C4-2B (cell line): ENCODE data around the gene CD96.

Source experiments
- H3K27ac ChIP-seq: fragments of 450-650 bp; 2 replicates; pipeline ENCODE4 v1.5.1; 2017
- ZFX ChIP-seq: fragments of 450-650 bp; IDR thresholded peaks from 2 replicates; pipeline ENCODE4 v1.6.1; 2017
- TF ChIP-seq, protein P1 (sequence below): fragments of 450-650 bp; conservative IDR thresholded peaks from 2 replicates; pipeline ENCODE4 v1.5.1; 2017; ENCODE audit warnings: mild to moderate bottlenecking

CD96 gene

DNA sequence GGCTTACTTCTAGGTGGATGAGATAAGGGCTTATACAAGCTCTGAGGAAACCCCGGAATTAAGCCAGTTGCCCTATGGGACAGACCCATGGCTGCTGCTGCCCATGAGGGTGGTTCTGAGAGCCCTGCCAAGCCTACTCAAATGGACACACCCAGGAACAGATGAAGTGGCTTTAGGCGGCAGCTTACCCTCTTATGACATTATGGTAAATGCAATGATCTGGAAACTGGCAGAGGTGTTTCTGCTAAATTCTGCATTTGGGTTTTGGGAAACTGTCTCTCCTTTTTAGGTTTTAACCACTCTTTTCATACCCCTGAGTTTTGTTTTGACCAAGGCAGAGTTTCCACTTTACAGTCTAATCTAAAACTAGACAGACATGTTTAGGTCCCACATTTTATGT, 62.1 kb downstream of the CD96 start:
- no peak overlapping the region for H3K27ac ChIP-seq
- TF ChIP-seq, protein P1, sequence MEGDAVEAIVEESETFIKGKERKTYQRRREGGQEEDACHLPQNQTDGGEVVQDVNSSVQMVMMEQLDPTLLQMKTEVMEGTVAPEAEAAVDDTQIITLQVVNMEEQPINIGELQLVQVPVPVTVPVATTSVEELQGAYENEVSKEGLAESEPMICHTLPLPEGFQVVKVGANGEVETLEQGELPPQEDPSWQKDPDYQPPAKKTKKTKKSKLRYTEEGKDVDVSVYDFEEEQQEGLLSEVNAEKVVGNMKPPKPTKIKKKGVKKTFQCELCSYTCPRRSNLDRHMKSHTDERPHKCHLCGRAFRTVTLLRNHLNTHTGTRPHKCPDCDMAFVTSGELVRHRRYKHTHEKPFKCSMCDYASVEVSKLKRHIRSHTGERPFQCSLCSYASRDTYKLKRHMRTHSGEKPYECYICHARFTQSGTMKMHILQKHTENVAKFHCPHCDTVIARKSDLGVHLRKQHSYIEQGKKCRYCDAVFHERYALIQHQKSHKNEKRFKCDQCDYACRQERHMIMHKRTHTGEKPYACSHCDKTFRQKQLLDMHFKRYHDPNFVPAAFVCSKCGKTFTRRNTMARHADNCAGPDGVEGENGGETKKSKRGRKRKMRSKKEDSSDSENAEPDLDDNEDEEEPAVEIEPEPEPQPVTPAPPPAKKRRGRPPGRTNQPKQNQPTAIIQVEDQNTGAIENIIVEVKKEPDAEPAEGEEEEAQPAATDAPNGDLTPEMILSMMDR: no peak
- TF ChIP-seq ZFX: no peak

DNA sequence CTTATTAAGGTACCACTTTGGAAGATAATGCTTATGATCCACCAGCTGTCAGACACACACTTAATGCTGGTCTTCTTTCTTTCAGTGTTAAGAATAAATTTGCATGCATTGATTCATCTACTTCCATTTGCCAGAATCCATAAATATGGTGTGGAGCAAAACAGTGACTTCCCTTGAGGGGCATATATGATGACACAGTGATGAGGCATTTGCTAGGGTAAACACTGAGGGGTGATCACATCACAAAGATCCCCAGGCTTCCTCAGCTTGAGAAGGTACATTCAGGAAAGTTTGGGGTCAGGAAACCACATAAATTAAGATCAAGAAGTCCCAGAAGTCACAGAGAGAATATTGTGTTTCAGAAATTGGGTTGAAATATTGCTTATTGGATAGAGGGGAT, 63.0 kb downstream of the CD96 start:
- TF ChIP-seq ZFX: no peak
- TF ChIP-seq, protein P1: no peak
- no peak overlapping the region for H3K27ac ChIP-seq

DNA sequence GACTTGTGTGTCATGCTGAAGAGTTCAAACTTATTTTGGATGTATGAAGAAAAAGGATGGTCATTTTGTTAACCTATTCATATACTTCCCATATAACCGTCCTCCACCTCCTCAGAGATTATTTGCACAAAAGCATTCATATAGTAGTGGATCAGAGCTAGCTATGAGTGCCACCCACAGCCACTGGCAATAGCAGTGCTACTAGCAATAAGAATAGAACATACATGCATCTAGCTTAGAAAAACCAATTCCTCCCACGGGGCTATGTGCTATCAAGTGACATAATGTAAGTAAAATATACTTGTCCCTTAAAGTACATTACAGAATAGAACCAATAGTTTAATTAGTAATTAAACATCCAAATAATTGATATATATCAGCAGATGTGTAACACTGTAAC, 63.5 kb downstream of the CD96 start:
- TF ChIP-seq, protein P1: no peak
- no peak for TF ChIP-seq ZFX
- H3K27ac ChIP-seq: no peak overlapping the region

DNA sequence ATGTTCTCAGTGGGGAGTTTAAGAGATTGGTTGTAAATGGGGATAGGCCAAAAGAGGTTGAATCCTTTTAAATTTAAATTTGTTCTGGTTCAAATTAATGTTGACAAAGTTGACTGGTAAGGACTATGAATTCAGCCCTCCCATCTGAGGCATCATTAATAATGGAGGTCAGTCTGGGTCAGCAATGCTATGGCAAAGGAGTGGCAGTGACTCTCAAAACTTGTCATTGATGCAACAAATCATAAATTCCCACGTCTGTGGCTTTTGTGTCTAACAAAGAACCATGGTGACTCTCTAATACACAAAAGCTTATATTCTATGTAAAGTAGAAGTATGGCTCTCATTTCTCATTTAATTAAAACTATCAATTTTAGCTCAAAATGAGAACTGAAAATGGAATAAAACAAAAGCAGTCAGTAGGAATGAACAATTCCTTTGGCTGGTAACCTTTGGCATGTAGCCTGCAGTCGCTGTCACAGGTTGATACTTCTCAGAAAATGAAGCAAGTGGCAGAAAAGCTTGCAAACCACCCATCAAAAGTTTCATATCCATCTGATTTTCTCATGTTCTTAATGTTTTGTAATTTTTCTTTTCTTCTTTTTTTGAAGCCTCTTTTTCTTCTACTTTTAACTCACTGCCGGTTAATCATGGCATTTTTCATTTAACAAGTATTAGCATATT, 65.4 kb downstream of the CD96 start:
- H3K27ac ChIP-seq: no peak overlapping the region

DNA sequence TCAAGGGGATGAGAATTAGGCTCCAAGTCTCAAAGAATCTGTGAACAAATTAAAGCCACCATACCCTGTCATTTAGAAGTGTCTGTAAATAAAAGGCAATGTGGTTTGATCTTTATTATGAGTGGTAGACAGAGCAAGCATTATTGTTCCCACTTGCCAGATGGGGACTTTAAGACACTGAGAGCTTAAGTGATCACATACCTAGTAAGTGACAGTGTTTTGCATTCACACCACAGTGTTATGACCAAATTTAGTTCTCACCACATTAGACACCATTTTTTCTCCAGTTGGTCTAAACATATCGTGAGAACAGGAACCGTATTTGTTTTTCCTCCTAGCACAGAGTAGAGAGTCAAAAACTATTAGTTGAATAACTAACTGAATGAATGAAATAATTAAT, 66.4 kb downstream of the CD96 start:
- TF ChIP-seq, protein P1: no peak
- no peak for TF ChIP-seq ZFX

More for the DNA sequence above, 65.4 kb downstream of the CD96 start:
- TF ChIP-seq, protein P1: no peak
- TF ChIP-seq ZFX: no peak

DNA sequence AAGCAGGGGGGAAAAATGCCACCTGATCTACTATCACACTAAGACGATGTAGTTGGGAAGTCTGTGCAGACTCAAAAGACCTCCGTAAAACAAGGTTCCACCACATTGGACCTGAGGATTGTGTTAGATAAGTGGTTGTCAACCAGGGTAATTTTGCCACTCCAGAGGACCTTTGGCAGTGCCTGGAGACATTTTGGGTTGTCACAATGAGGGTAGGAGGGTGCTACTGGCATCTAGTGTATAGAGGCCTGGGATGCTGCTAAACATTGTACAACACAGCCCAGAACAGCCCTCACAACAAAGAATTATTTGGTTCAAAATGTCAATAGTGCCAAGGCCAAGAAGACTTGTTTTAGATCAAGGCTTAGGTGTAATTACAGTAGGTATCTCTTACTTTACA, 67.7 kb downstream of the CD96 start:
- H3K27ac ChIP-seq: no peak overlapping the region
- TF ChIP-seq, protein P1: no peak
- no peak for TF ChIP-seq ZFX

More for the DNA sequence above, 66.4 kb downstream of the CD96 start:
- H3K27ac ChIP-seq: no peak overlapping the region

DNA sequence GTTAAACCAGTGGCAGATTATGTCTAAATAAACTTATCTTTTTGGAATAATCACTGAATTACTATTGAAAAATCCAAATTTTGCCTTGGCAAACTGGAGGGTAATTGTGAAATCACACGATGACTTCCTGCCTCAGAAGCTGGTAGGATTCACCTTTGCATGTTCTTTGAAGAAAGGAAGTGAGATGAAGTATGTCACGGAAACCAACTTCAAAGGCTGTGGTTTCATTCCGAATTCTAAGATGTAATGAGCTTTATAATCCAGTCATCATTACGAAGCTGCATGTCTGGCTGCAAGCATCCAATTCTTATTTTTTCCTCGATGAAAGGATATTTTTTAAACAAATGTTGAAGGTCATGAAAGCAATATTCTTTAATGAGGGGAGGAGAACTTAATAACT, 68.2 kb downstream of the CD96 start:
- TF ChIP-seq, protein P1: no peak
- no peak for TF ChIP-seq ZFX
- H3K27ac ChIP-seq: no peak overlapping the region
